ENCODE measurements around the gene CDC42BPB.

DNA sequence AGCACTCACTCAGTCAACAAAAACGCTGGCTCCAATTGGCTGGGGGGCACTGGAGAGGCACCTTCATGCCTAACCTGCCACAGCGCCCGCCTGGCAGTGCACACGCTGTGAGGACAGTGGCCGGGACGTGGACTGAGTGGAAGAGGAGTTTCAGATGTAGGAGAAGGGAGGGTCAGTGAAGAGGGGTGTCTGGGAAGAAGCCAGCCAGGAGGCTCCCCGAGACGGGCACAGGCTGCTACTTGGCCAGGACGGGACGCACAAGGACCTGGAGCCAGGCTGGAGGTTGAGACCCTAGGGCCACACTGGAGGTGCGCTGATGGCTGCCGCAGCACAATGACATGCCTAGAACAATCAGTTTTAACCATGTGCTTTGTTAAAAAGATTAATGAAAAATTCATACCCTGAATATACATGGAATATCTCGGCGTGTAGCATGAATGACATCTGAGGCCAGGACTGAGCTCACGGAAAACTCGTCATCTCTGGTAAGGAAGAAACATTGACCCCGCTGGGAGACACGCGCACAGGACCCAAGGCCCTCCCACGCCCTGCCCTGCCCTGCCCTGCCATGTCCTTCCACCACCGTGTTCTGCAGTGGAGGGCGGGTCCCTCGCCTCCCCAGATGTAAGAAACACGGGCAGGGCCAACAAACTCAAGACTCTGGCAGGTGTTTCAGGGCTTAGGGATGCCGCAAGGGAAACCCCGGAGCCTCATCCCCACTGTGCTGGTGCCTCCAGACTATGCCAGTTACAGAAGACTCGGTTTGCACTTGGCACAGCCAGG lies 109.8 kb downstream of the CDC42BPB start:
- TF ChIP-seq, protein P1, sequence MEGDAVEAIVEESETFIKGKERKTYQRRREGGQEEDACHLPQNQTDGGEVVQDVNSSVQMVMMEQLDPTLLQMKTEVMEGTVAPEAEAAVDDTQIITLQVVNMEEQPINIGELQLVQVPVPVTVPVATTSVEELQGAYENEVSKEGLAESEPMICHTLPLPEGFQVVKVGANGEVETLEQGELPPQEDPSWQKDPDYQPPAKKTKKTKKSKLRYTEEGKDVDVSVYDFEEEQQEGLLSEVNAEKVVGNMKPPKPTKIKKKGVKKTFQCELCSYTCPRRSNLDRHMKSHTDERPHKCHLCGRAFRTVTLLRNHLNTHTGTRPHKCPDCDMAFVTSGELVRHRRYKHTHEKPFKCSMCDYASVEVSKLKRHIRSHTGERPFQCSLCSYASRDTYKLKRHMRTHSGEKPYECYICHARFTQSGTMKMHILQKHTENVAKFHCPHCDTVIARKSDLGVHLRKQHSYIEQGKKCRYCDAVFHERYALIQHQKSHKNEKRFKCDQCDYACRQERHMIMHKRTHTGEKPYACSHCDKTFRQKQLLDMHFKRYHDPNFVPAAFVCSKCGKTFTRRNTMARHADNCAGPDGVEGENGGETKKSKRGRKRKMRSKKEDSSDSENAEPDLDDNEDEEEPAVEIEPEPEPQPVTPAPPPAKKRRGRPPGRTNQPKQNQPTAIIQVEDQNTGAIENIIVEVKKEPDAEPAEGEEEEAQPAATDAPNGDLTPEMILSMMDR (IDR thresholded peaks at IDR 0.05) = no peak
- TF ChIP-seq EZH2 (IDR thresholded peaks at IDR 0.05) (no peak), EZH2phosphoT487 (IDR thresholded peaks at IDR 0.05) (no peak)

Measured in neural progenitor cell (in vitro differentiated cells).